Tibial nerve (tissue), 4 donors: ENCODE measurements around the gene MAP3K20. TPM values are rescaled to one million over a fixed set of nuclear protein-coding genes. Genes with fewer than 3 reads are reported as not detected.

Experiments used
- DNase-seq, 2 donors: peaks; one replicate each; pipeline ENCODE4 v3.0.0-alpha.2; 2019; ENCODE audit warnings: low spot score in 2 of 2
- H3K27ac ChIP-seq, 4 donors: fragments of 200-600 bp; sonication (generic) in 3 of 4; one replicate each; pipeline ENCODE4 v1.5.1; 2017 to 2019; ENCODE audit warnings: mild to moderate bottlenecking in 1 of 4
- H3K27me3 ChIP-seq, 2 donors: fragments of 200-600 bp; sonication (generic) in 1 of 2; one replicate each; pipeline versions ENCODE4 v1.5.1 to v1.6.0; 2017 to 2019
- H3K36me3 ChIP-seq, 3 donors: fragments of 200-600 bp; sonication (generic); one replicate each; pipeline ENCODE4 v1.5.1; 2018 to 2019
- H3K4me1 ChIP-seq, 4 donors: fragments of 200-600 bp; sonication (generic) in 3 of 4; one replicate each; pipeline ENCODE4 v1.5.1; 2017 to 2019
- H3K4me3 ChIP-seq, 4 donors: fragments of 200-600 bp; sonication (generic) in 3 of 4; one replicate each; pipeline ENCODE4 v1.5.1; 2017 to 2019; ENCODE audit warnings: mild to moderate bottlenecking in 1 of 4, moderate library complexity in 1 of 4
- H3K9me3 ChIP-seq, 4 donors: fragments of 200-600 bp; sonication (generic) in 3 of 4; one replicate each; pipeline ENCODE4 v1.5.1; 2017 to 2019
- CTCF ChIP-seq, 5 experiments: fragments of 200-600 bp in 3 of 5; fragments of 450-650 bp in 2 of 5; sonication (generic) in 3 of 5; IDR thresholded peaks; one replicate each; pipeline ENCODE4 v1.5.1; 2016 to 2019; ENCODE audit warnings: antibody characterized with exemption in 5 of 5, mild to moderate bottlenecking in 3 of 5, moderate library complexity in 2 of 5
- EP300 ChIP-seq, 2 donors: sonication (generic); formaldehyde crosslinking; IDR thresholded peaks; one replicate each; pipeline ENCODE4 v1.6.1; 2017; ENCODE audit warnings: antibody characterized with exemption in 2 of 2, mild to moderate bottlenecking in 1 of 2
- POLR2A ChIP-seq, 2 donors: fragments of 450-650 bp; IDR thresholded peaks; one replicate each; pipeline ENCODE4 v1.6.1; 2017; ENCODE audit warnings: antibody characterized with exemption in 2 of 2, mild to moderate bottlenecking in 2 of 2, moderate library complexity in 2 of 2
- WGBS, 2 donors: methylation state at CpG; one replicate each; pipeline ENCODE4 v1.1.5; 2018; 5-methylcytosine and 5-hydroxymethylcytosine counted together
- total RNA-seq, 4 donors: library from RNA; depleted of rRNA; stranded (reverse); fragments of >200 nt; gene quantifications; one replicate each; pipeline ENCODE4 v1.1.0, GENCODE V29; 2016

MAP3K20 gene
- total RNA-seq, 4 donors from 2014 or later = 21.9 to 32.6 (median 23.2) TPM

GRCh38 chr2:173192071-173192470 lies 116.4 kb downstream of the MAP3K20 start:
- Histone ChIP-seq H3K36me3 (no peaks in the 10 kb centered on the region), H3K27ac (no peak overlapping the region), H3K4me1 (peaks cover 0 to 3% (median 0%) of the 10 kb centered on the region in 4 donors), H3K27me3 (no peaks in the 10 kb centered on the region), H3K4me3 (no peak overlapping the region), H3K9me3 (no peaks in the 10 kb centered on the region)
- no peak for DNase-seq
- WGBS, 2 donors = 84 to 88% methylated on average over 4 of the region's 4 CpGs
- TF ChIP-seq POLR2A (IDR thresholded peaks at IDR 0.05) (no peak), CTCF (IDR thresholded peaks at IDR 0.05) (no peak), EP300 (IDR thresholded peaks at IDR 0.05) (no peak)

GRCh38 chr2:173193925-173194324 lies 118.3 kb downstream of the MAP3K20 start:
- no peak overlapping the region for H3K4me3 ChIP-seq
- peaks cover 0 to 12% (median 0%) of the 10 kb centered on the region in 3 donors for H3K36me3 ChIP-seq
- TF ChIP-seq POLR2A (IDR thresholded peaks at IDR 0.05) = no peak
- no peak for TF ChIP-seq CTCF (IDR thresholded peaks at IDR 0.05)
- TF ChIP-seq EP300 (IDR thresholded peaks at IDR 0.05) = no peak
- 78 to 83% methylated on average over 1 of the region's 1 CpG for WGBS, 2 donors
- peaks cover 0 to 3% (median 0%) of the 10 kb centered on the region in 4 donors for H3K4me1 ChIP-seq
- DNase-seq = no peak
- H3K27me3 ChIP-seq = no peaks in the 10 kb centered on the region
- no peak overlapping the region for H3K27ac ChIP-seq
- H3K9me3 ChIP-seq = no peaks in the 10 kb centered on the region

GRCh38 chr2:173195100-173195499 lies 119.5 kb downstream of the MAP3K20 start:
- no peak for TF ChIP-seq CTCF (IDR thresholded peaks at IDR 0.05)
- no peak for TF ChIP-seq EP300 (IDR thresholded peaks at IDR 0.05)
- WGBS, 2 donors = 48 to 60% methylated on average over 3 of the region's 3 CpGs
- peaks cover 0 to 17% (median 0%) of the 10 kb centered on the region in 3 donors for H3K36me3 ChIP-seq
- no peaks in the 10 kb centered on the region for H3K27me3 ChIP-seq
- H3K9me3 ChIP-seq = no peaks in the 10 kb centered on the region
- H3K27ac ChIP-seq = no peak overlapping the region
- DNase-seq = no peak
- no peak overlapping the region for H3K4me3 ChIP-seq
- peaks cover 0 to 3% (median 0%) of the 10 kb centered on the region in 4 donors for H3K4me1 ChIP-seq

GRCh38 chr2:173196080-173196479 lies 120.4 kb downstream of the MAP3K20 start:
- Histone ChIP-seq H3K27ac (no peak overlapping the region), H3K27me3 (no peaks in the 10 kb centered on the region), H3K9me3 (no peaks in the 10 kb centered on the region), H3K4me3 (no peak overlapping the region), H3K36me3 (peaks cover 0 to 17% (median 0%) of the 10 kb centered on the region in 3 donors), H3K4me1 (peaks cover 0 to 3% (median 0%) of the 10 kb centered on the region in 4 donors)
- DNase-seq = no peak
- 91 to 95% methylated on average over 6 of the region's 6 CpGs for WGBS, 2 donors
- TF ChIP-seq CTCF (IDR thresholded peaks at IDR 0.05) = no peak
- no peak for TF ChIP-seq EP300 (IDR thresholded peaks at IDR 0.05)
- no peak for TF ChIP-seq POLR2A (IDR thresholded peaks at IDR 0.05)

GRCh38 chr2:173196638-173197037 lies 121.0 kb downstream of the MAP3K20 start:
- no peak for DNase-seq
- H3K27me3 ChIP-seq = no peaks in the 10 kb centered on the region
- H3K4me1 ChIP-seq = peaks cover 0 to 3% (median 0%) of the 10 kb centered on the region in 4 donors
- no peak overlapping the region for H3K4me3 ChIP-seq
- H3K9me3 ChIP-seq = no peaks in the 10 kb centered on the region
- no peak overlapping the region for H3K27ac ChIP-seq
- TF ChIP-seq CTCF (IDR thresholded peaks at IDR 0.05) (no peak), POLR2A (IDR thresholded peaks at IDR 0.05) (no peak), EP300 (IDR thresholded peaks at IDR 0.05) (no peak)
- peaks cover 0 to 17% (median 0%) of the 10 kb centered on the region in 3 donors for H3K36me3 ChIP-seq
- WGBS, 2 donors = 86 to 90% methylated on average over 4 of the region's 4 CpGs
